ENCODE results near the gene NTM. TPM values are rescaled to one million over a fixed set of nuclear protein-coding genes. Genes with fewer than 3 reads are reported as not detected.

Gene NTM
- total RNA-seq, 4 donors from 2014 or later, result 0.78 to 1.1 (median 0.88) TPM; not detected in 1

DNA sequence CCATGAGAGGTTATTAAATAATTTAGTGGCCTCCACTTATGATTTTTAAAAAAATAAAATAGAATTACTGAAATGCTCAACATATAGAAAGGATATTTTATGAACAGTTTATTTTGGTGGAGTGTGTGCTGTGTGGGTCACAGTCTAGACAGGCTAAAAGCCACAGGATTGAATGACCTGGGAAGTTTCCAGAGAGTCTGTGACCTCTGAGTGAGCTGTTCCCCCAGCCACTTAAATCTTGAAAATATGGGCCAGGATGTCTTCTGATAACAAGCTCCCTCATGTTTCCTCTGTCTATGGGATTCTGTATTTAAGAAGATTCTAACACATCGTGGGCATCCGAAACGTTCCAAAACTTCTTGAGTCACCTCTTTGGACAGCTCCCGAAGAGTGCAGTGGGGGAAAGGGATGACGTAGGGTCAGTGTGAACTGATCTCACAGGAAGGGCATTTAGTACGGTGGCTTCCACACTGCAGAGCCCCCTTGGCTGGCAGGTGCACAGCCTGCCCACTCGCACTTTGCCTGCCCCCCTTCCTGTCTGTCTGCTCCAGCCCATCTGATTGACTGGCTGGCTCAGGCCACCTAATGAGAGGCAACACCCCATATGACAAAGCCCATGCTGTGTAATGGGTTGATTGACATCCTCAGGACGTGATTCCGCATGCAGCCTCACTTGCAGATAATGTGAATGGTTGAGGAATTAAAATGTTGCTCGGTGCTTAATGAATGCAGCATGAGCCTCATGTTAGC lies 97.4 kb downstream of the NTM start:
- Histone ChIP-seq H3K27me3 (no peaks in the 10 kb centered on the region), H3K4me3 (replicated peaks in 1 of 3) (no peak overlapping the region), H3K9me3 (no peaks in the 10 kb centered on the region), H3K27ac (no peak overlapping the region), H3K36me3 (no peaks in the 10 kb centered on the region), H3K4me1 (no peaks in the 10 kb centered on the region)
- WGBS, 2 donors, result 55 to 57% methylated on average over 10 of the region's 10 CpGs
- DNase-seq, result no peak
- TF ChIP-seq, protein P1, sequence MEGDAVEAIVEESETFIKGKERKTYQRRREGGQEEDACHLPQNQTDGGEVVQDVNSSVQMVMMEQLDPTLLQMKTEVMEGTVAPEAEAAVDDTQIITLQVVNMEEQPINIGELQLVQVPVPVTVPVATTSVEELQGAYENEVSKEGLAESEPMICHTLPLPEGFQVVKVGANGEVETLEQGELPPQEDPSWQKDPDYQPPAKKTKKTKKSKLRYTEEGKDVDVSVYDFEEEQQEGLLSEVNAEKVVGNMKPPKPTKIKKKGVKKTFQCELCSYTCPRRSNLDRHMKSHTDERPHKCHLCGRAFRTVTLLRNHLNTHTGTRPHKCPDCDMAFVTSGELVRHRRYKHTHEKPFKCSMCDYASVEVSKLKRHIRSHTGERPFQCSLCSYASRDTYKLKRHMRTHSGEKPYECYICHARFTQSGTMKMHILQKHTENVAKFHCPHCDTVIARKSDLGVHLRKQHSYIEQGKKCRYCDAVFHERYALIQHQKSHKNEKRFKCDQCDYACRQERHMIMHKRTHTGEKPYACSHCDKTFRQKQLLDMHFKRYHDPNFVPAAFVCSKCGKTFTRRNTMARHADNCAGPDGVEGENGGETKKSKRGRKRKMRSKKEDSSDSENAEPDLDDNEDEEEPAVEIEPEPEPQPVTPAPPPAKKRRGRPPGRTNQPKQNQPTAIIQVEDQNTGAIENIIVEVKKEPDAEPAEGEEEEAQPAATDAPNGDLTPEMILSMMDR (IDR thresholded peaks at IDR 0.05), result no peak
- TF ChIP-seq POLR2A (IDR thresholded peaks at IDR 0.05), result no peak
- intact Hi-C loops (cut with DNase I), result no loop called here

DNA sequence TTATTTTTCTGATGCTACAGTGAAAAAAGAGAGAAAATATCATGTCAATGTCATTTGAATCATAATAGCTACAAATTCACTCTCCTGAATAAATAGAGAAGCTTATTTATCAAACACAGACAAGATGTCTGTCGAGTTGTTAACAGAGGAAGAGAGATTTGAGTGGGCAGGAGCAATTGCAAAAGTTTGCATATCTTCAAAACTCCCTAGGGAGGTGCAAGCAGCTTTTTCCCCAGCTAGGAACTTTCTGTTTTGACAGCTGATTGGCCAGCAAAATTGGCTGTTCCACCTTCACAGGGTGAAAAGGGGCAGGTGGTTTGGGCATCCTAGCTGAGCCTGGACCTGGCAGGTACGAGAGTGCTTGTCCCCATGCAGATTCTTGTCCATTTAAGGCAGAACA lies 98.2 kb downstream of the NTM start:
- no peaks in the 10 kb centered on the region for H3K27me3 ChIP-seq
- TF ChIP-seq, protein P1 (IDR thresholded peaks at IDR 0.05), result no peak
- no peak for TF ChIP-seq POLR2A (IDR thresholded peaks at IDR 0.05)
- intact Hi-C loops (cut with DNase I), result no loop called here

DNA sequence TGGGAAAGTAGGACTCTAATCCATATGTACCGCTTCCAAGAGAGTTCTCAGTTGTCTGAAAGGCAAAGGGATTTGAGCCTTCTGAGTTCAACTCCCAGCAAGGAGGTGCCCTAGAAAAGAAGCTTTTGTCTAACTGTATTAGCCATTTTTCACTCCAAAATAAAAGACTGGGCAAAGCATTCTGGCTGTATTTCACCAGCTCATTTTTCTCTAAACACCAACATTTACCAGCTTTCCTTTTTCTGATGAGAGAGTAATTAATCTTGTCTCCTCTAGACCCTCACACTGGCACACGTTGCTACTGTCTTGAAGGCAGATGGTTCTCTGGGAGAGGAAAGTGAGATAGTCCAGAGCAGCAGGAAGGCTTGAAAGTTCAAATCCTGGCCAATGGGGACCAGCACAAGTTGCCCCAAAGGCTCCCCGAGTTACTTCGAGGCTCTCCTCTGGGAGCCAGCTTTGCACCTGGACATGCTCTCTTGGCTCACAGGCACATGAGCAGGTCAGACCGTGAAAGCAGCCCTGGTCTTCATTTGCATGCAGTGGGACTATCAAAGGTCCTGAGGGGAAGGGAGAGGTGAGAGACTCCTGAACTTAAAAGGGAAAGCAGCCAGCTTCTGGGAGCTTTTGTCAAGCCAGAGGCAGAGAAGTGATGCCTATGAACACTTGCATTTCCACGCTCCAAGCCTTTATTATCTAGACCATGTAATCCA lies 100.0 kb downstream of the NTM start:
- H3K9me3 ChIP-seq, result no peaks in the 10 kb centered on the region
- H3K4me3 ChIP-seq (replicated peaks in 1 of 3), result no peak overlapping the region
- DNase-seq, result no peak
- no peaks in the 10 kb centered on the region for H3K4me1 ChIP-seq
- 68 to 69% methylated on average over 6 of the region's 6 CpGs for WGBS, 2 donors
- no peaks in the 10 kb centered on the region for H3K36me3 ChIP-seq
- intact Hi-C loops (cut with DNase I), result no loop called here
- no peak for TF ChIP-seq POLR2A (IDR thresholded peaks at IDR 0.05)
- TF ChIP-seq, protein P1 (IDR thresholded peaks at IDR 0.05), result no peak
- no peak overlapping the region for H3K27ac ChIP-seq
- no peaks in the 10 kb centered on the region for H3K27me3 ChIP-seq

More for the DNA sequence above, 98.2 kb downstream of the NTM start:
- Histone ChIP-seq H3K27ac (no peak overlapping the region), H3K36me3 (no peaks in the 10 kb centered on the region), H3K4me1 (no peaks in the 10 kb centered on the region), H3K4me3 (replicated peaks in 1 of 3) (no peak overlapping the region), H3K9me3 (no peaks in the 10 kb centered on the region)
- WGBS, 2 donors, result 39 to 53% methylated on average over 2 of the region's 2 CpGs
- DNase-seq, result no peak

DNA sequence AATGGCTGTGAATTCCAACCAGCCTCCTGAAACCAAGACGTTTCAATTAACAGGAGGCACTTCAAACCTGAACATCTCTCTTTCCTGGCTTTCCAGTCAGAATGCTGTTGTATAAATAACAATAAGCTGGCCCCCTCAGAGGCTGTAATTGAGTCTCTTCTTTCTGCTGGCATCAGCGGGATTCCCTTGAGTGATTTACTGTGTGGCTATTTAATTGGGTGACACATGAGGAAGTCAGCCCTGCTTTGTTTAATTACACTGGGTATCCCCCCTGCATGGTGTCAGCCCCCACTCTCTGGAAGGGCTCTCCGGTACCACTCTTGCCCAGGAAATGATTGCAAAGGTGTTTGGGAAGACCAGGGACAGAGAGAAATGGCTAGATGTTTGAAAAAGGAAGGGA lies 101.6 kb downstream of the NTM start:
- H3K4me3 ChIP-seq (replicated peaks in 1 of 3), result no peak overlapping the region
- no peaks in the 10 kb centered on the region for H3K27me3 ChIP-seq
- intact Hi-C loops (cut with DNase I), result no loop called here
- no peak for DNase-seq
- WGBS, 2 donors, result 39 to 49% methylated on average over 3 of the region's 3 CpGs
- H3K4me1 ChIP-seq, result no peaks in the 10 kb centered on the region
- no peaks in the 10 kb centered on the region for H3K9me3 ChIP-seq
- TF ChIP-seq, protein P1 (IDR thresholded peaks at IDR 0.05), result no peak
- TF ChIP-seq POLR2A (IDR thresholded peaks at IDR 0.05), result no peak
- H3K36me3 ChIP-seq, result no peaks in the 10 kb centered on the region
- H3K27ac ChIP-seq, result no peak overlapping the region

- H3K36me3 ChIP-seq, result no peaks in the 10 kb centered on the region
- no peak overlapping the region for H3K4me3 ChIP-seq (replicated peaks in 1 of 3)
- no peak overlapping the region for H3K27ac ChIP-seq
- 58 to 82% methylated on average over 1 of the region's 1 CpG for WGBS, 2 donors
- intact Hi-C loops (cut with DNase I), result no loop called here
- TF ChIP-seq POLR2A (IDR thresholded peaks at IDR 0.05), result no peak
- TF ChIP-seq, protein P1 (IDR thresholded peaks at IDR 0.05), result no peak
- no peak for DNase-seq
- H3K27me3 ChIP-seq, result no peaks in the 10 kb centered on the region
- H3K4me1 ChIP-seq, result no peaks in the 10 kb centered on the region
- H3K9me3 ChIP-seq, result no peaks in the 10 kb centered on the region
Measured at GRCh38 chr11:131474947-131475346, 104.5 kb downstream of the NTM start.
